Measurements from ENCODE around the gene STRN4.

The STRN4 gene

DNA sequence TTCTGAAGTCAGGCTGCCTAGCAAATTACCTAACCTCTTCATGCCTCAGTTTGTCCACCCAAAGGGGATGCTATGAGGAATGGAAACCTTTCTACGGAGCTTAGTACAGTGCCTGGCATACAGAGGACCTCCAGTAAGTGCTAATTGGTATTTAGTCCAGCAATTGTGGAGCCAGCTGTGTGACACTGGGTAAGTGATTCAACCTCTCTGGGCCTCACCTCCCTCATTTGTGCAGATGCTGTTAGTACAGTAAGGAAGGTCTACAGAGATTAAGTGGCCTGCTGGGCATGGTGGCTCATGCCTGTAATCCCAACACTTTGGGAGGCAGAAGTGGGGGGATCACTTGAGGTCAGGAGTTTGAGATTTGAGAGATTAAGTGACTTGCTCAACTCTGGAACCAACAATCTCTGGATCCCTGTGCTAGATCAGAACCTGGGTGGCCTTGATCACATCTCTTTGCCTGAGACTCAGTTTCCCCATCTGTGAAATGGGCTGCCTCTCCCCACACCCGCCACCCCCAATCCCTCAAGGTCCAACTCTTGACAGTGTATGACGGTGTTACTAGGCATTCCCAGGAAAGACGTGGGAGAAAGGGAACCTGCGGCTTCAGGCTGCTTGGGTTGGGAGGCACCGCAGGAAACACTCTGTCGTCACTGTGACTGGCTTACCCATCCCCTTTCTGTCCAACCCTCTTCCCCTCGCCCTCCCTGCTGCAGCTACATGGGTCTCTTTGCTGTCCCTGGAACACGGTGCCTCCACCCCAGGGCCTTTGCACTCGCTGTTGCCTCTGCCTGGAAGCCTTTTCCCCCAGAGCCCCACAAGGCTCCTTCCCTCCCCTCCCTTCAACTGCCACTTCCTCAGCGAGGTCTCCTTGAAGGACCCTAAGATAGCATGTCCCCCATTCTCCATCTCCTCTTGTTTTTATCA is 47.6 kb downstream of the STRN4 start:
- Histone ChIP-seq H3K4me1 (ENCODE audit: control insufficient read depth, insufficient read depth, low read length) (peaks cover 5% of the 10 kb centered on the region), H3K27ac (ENCODE audit: low read depth, low read length) (peak overlapping the region; percentile 28), H3K9me3 (ENCODE audit: control insufficient read depth, insufficient read depth, low read length) (no peaks in the 10 kb centered on the region), H3K36me3 (ENCODE audit: control insufficient read depth, insufficient read depth, low read length) (peaks cover 83% of the 10 kb centered on the region), H3K4me3 (ENCODE audit: low read depth, low read length) (no peak overlapping the region), H3K27me3 (ENCODE audit: control insufficient read depth, insufficient read depth, low read length) (no peaks in the 10 kb centered on the region), H3K9ac (ENCODE audit: low read depth, low read length) (no peak overlapping the region)

DNA sequence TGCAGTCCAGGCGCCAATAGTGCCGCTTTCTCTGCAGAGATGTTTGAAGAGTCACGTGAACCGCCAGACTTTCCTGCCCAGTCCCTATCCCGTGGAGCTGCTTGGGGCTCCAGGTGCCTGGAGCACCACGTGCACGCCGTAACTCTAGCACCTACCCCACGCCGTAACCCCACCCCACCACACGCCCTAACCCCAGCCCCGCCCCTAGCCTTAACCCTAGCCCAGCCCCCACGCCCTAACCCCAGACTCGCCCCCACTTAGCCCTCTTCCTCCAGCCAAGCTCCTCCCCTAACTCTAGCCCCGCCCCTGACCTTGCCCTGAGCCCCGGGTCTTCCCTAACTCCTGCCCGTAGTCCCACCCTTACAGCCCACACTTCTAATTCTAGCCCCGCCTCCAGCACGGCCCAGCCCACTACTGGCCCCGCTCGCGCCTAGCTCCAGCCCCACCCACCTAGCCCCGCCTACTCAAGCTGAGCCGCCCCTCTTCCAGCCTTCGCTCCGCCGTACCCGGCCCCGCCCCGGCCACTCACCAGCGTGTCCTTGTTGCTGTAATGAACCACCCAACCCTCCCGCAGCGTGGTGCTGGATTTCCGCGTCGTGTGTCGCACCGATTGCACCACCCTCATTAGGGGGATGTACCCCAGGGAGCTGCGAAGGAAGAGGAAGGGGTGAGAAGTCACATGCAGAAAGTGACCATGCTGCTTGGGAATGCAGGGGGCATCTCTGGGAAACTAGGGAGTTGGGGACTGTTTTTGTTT is 48.9 kb downstream of the STRN4 start:
- Histone ChIP-seq H3K27ac (ENCODE audit: low read depth, low read length) (peak overlapping the region; percentile 50), H3K9me3 (ENCODE audit: control insufficient read depth, insufficient read depth, low read length) (no peaks in the 10 kb centered on the region), H3K4me1 (ENCODE audit: control insufficient read depth, insufficient read depth, low read length) (peaks cover 5% of the 10 kb centered on the region), H3K9ac (ENCODE audit: low read depth, low read length) (no peak overlapping the region), H3K36me3 (ENCODE audit: control insufficient read depth, insufficient read depth, low read length) (peaks cover 85% of the 10 kb centered on the region), H3K27me3 (ENCODE audit: control insufficient read depth, insufficient read depth, low read length) (no peaks in the 10 kb centered on the region), H3K4me3 (ENCODE audit: low read depth, low read length) (peak overlapping the region; percentile 46)

DNA sequence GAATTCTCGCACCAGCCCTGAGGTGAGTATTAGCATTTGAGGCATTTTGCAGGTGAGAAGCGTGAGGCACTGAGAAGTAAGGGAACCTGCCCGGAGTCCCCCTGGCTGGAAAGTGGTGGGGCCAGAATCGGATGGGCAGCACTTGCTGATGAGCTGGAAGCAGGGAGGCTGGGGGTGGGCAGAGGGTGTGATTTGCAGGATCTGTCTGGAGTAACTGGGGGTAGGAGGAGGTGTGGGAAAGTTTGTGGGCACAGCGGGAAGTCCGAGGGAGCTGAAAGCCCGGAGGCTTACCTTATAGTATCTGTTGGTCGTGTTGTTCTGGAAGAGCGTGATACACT is 49.4 kb downstream of the STRN4 start:
- no peaks in the 10 kb centered on the region for H3K9me3 ChIP-seq (ENCODE audit: control insufficient read depth, insufficient read depth, low read length)
- peak overlapping the region; percentile 42 for H3K27ac ChIP-seq (ENCODE audit: low read depth, low read length)
- peak overlapping the region; percentile 5; the same call in 1 of the 2 replicates for H3K4me3 ChIP-seq (ENCODE audit: low read depth, low read length)
- no peak overlapping the region for H3K9ac ChIP-seq (ENCODE audit: low read depth, low read length)
- H3K4me1 ChIP-seq (ENCODE audit: control insufficient read depth, insufficient read depth, low read length) = peaks cover 5% of the 10 kb centered on the region
- peaks cover 85% of the 10 kb centered on the region for H3K36me3 ChIP-seq (ENCODE audit: control insufficient read depth, insufficient read depth, low read length)
- no peaks in the 10 kb centered on the region for H3K27me3 ChIP-seq (ENCODE audit: control insufficient read depth, insufficient read depth, low read length)

DNA sequence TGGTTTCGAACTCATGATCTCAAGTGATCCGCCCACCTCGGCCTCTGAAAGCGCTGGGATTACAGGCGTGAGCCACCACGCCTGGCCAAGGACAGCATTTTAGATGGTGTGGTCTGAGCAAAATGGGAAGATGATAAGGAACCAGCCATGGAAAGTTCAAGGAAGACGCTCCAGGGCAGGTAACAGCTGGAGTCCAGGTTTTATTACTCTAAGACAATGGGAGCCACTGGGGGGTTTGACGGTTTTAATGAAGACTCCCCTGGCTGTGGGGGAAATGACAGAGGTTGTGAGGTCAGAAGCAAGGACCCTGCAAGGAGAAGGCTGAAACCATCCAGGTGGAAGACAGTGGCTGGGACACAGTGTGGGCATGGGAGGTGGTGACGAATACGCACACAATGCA is 50.2 kb downstream of the STRN4 start:
- Histone ChIP-seq H3K9me3 (ENCODE audit: control insufficient read depth, insufficient read depth, low read length) (no peaks in the 10 kb centered on the region), H3K9ac (ENCODE audit: low read depth, low read length) (no peak overlapping the region), H3K4me1 (ENCODE audit: control insufficient read depth, insufficient read depth, low read length) (peaks cover 5% of the 10 kb centered on the region), H3K27me3 (ENCODE audit: control insufficient read depth, insufficient read depth, low read length) (no peaks in the 10 kb centered on the region), H3K27ac (ENCODE audit: low read depth, low read length) (no peak overlapping the region), H3K36me3 (ENCODE audit: control insufficient read depth, insufficient read depth, low read length) (peaks cover 85% of the 10 kb centered on the region), H3K4me3 (ENCODE audit: low read depth, low read length) (no peak overlapping the region)

DNA sequence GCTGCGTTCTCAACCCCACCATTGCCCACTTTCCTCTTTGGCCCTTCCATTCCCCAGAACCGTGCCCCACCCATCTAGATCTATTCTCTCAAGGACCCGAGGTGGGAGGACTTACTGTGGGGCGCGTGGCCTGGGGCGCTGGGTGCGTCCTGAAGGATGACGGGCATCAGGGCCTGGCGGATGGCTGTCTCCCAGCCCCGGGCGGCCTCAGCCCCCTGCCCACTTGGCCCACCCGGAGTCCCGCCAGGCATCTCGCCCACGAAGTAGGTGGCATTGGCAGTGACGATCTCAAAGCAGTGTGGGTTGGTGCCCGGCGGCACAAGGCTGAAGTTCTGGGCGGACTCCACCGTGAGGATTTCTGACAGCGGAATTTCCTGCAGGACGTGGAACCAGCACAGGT is 52.5 kb downstream of the STRN4 start:
- Histone ChIP-seq H3K36me3 (ENCODE audit: control insufficient read depth, insufficient read depth, low read length) (peaks cover 85% of the 10 kb centered on the region), H3K4me1 (ENCODE audit: control insufficient read depth, insufficient read depth, low read length) (peaks cover 5% of the 10 kb centered on the region), H3K9me3 (ENCODE audit: control insufficient read depth, insufficient read depth, low read length) (no peaks in the 10 kb centered on the region), H3K27ac (ENCODE audit: low read depth, low read length) (no peak overlapping the region), H3K9ac (ENCODE audit: low read depth, low read length) (no peak overlapping the region), H3K4me3 (ENCODE audit: low read depth, low read length) (no peak overlapping the region), H3K27me3 (ENCODE audit: control insufficient read depth, insufficient read depth, low read length) (no peaks in the 10 kb centered on the region)

DNA sequence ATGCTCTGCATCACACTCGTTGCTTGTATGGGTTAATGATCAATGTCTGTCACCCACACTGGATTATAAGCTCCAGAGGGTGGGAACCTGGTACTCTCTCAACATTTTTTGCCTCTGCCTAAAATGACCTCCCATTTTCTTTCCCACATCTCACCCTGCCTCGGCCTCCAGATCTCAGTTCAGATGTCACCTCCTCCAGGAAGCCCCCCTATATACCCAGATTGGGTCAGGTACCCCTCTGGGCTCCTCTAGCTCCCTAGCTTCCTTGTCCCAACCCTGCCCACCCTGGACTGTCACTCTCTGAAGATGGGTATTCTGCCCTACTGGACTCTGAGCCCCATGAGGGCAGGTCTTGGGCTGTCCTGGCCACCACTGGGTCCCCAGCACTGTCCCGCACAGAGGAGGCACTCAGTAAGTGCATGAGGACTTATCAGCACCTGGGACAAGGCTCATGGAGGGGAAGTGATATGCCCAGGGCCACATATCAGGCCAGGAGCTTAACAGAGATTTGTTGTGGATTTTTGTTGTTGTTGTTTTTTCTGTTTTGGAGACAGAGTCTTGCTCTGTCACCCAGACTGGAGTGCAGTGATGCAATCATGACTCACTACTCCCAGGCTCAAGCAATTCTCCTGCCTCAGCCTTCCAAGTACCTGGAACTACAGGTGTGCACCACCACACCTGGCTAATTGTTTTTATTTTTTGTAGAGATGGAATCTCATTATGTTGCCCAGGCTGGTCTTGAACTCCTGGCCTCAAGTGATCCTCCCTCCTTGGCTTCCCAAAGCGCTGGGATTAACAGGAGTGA is 53.1 kb downstream of the STRN4 start:
- no peak overlapping the region for H3K4me3 ChIP-seq (ENCODE audit: low read depth, low read length)

DNA sequence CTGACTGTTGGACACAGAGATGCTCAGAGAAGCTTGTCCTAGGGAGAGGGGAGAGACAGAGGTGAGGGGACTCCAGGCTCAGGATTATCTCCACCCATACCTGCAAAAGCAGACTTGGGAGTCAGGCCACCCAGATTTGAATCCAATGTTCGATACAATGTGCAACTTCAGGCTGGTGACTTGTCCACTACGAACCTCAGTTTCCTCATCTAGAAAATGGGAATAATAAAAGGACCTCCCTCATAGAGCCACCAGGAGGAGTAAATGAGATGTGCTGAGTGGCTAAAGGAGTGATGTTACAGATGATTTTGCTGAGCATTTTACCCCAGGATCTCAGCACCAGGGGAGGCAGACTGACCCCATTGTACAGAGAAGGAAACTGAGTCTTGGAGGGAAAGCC is 54.3 kb downstream of the STRN4 start:
- Histone ChIP-seq H3K9me3 (ENCODE audit: control insufficient read depth, insufficient read depth, low read length) (no peaks in the 10 kb centered on the region), H3K4me1 (ENCODE audit: control insufficient read depth, insufficient read depth, low read length) (peaks cover 4% of the 10 kb centered on the region), H3K4me3 (ENCODE audit: low read depth, low read length) (no peak overlapping the region), H3K9ac (ENCODE audit: low read depth, low read length) (no peak overlapping the region), H3K27ac (ENCODE audit: low read depth, low read length) (no peak overlapping the region), H3K27me3 (ENCODE audit: control insufficient read depth, insufficient read depth, low read length) (no peaks in the 10 kb centered on the region), H3K36me3 (ENCODE audit: control insufficient read depth, insufficient read depth, low read length) (peaks cover 93% of the 10 kb centered on the region)

More for the DNA sequence above, 53.1 kb downstream of the STRN4 start:
- H3K36me3 ChIP-seq (ENCODE audit: control insufficient read depth, insufficient read depth, low read length) = peaks cover 83% of the 10 kb centered on the region
- no peak overlapping the region for H3K9ac ChIP-seq (ENCODE audit: low read depth, low read length)
- no peaks in the 10 kb centered on the region for H3K9me3 ChIP-seq (ENCODE audit: control insufficient read depth, insufficient read depth, low read length)
- no peak overlapping the region for H3K27ac ChIP-seq (ENCODE audit: low read depth, low read length)
- peaks cover 5% of the 10 kb centered on the region for H3K4me1 ChIP-seq (ENCODE audit: control insufficient read depth, insufficient read depth, low read length)
- no peaks in the 10 kb centered on the region for H3K27me3 ChIP-seq (ENCODE audit: control insufficient read depth, insufficient read depth, low read length)

DNA sequence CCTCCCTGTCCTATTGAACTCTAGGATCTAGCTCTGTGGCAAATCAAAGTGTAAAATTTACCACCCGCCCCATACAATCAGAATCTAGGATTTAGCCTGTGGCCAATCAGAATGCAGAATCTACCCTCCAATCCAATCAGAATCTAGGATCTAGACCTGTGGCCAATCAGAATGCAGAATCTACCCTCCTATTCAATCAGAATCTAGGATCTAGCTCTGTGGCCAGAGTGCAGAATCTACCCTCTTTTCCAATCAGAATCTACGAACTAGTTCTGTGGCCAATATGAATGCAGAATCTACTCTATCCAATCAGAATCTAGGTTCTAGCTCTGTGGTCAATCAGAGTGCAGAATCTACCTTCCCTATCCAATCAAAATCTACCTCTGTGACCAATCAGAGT is 55.1 kb downstream of the STRN4 start:
- Histone ChIP-seq H3K36me3 (ENCODE audit: control insufficient read depth, insufficient read depth, low read length) (peaks cover 90% of the 10 kb centered on the region), H3K4me3 (ENCODE audit: low read depth, low read length) (no peak overlapping the region), H3K4me1 (ENCODE audit: control insufficient read depth, insufficient read depth, low read length) (no peaks in the 10 kb centered on the region), H3K9me3 (ENCODE audit: control insufficient read depth, insufficient read depth, low read length) (no peaks in the 10 kb centered on the region), H3K27me3 (ENCODE audit: control insufficient read depth, insufficient read depth, low read length) (no peaks in the 10 kb centered on the region), H3K9ac (ENCODE audit: low read depth, low read length) (no peak overlapping the region), H3K27ac (ENCODE audit: low read depth, low read length) (no peak overlapping the region)

DNA sequence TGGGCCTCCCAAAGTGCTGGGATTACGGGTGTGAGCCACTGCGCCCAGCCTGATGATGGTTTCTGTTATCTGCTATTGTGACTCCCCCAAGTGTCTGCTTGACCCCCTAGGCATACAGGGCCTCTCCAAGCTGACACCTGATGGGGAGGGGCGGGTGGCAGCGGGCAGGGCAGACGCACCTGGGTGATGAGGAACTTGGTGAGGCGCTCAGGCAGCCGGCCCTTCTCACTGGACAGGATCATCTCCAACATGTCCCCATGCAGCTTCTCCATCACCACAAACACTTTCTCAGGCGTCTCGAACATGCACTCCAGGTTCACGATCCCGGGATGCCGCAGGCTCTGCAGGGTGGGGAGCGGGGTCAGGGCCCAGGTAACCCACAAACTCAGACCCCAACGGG is 56.9 kb downstream of the STRN4 start:
- H3K27me3 ChIP-seq (ENCODE audit: control insufficient read depth, insufficient read depth, low read length) = no peaks in the 10 kb centered on the region
- no peak overlapping the region for H3K27ac ChIP-seq (ENCODE audit: low read depth, low read length)
- H3K9ac ChIP-seq (ENCODE audit: low read depth, low read length) = no peak overlapping the region
- H3K4me1 ChIP-seq (ENCODE audit: control insufficient read depth, insufficient read depth, low read length) = no peaks in the 10 kb centered on the region
- H3K36me3 ChIP-seq (ENCODE audit: control insufficient read depth, insufficient read depth, low read length) = peaks cover 88% of the 10 kb centered on the region
- no peaks in the 10 kb centered on the region for H3K9me3 ChIP-seq (ENCODE audit: control insufficient read depth, insufficient read depth, low read length)
- no peak overlapping the region for H3K4me3 ChIP-seq (ENCODE audit: low read depth, low read length)

DNA sequence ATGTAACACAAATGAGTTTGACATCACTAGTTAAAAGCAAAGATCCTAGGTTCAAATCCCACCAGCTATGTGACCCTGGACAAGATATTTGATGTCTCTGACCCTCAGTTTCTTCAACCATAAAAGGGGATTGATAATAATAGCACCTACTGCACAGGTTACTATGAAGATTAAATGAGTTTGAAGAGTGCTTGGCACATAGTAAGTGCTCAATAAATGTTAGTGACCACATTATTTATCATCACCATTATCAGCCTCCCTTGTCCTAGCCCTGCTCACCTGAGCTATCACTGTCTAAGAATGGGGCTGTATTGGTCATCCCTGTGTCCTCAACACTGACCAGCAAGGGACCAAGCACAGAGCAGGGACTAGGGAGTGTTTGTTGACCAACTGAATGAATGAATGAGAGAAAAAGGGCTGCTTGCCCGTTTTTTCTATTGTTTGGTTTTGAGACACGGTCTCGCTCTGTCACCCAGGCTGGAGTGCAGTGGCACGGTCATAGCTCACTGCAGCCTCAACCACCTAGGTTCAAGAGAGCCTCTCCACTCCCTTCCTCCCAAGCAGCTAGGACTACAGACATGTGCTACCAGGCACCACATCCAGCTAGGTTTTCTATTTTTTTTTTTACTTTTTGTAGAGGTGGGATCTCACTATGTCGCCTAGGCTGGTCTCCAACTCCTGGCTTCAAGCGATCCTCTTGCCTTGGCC is 58.7 kb downstream of the STRN4 start:
- H3K27me3 ChIP-seq (ENCODE audit: control insufficient read depth, insufficient read depth, low read length) = no peaks in the 10 kb centered on the region
- no peak overlapping the region for H3K4me3 ChIP-seq (ENCODE audit: low read depth, low read length)
- H3K36me3 ChIP-seq (ENCODE audit: control insufficient read depth, insufficient read depth, low read length) = peaks cover 86% of the 10 kb centered on the region
- H3K4me1 ChIP-seq (ENCODE audit: control insufficient read depth, insufficient read depth, low read length) = no peaks in the 10 kb centered on the region
- no peak overlapping the region for H3K9ac ChIP-seq (ENCODE audit: low read depth, low read length)
- no peaks in the 10 kb centered on the region for H3K9me3 ChIP-seq (ENCODE audit: control insufficient read depth, insufficient read depth, low read length)
- no peak overlapping the region for H3K27ac ChIP-seq (ENCODE audit: low read depth, low read length)
